Colonic mucosa (tissue), 4 donors: ENCODE results near the gene ALPI. TPM values are rescaled to one million over a fixed set of nuclear protein-coding genes. Genes with fewer than 3 reads are reported as not detected.

Experiments used
- DNase-seq: peaks from one replicate; pipeline ENCODE4 v3.0.0-alpha.2; 2020
- H3K27ac ChIP-seq: fragments of 200-600 bp; one replicate; pipeline ENCODE4 v1.8.0; 2021
- H3K27me3 ChIP-seq: fragments of 200-600 bp; one replicate; pipeline ENCODE4 v1.8.0; 2021
- H3K36me3 ChIP-seq: fragments of 200-600 bp; one replicate; pipeline ENCODE4 v1.8.0; 2021
- H3K4me1 ChIP-seq: fragments of 200-600 bp; one replicate; pipeline ENCODE4 v1.8.0; 2021; ENCODE audit warnings: mild to moderate bottlenecking
- H3K4me3 ChIP-seq: fragments of 200-600 bp; one replicate; pipeline ENCODE4 v1.8.0; 2021
- H3K9ac ChIP-seq, 2 donors: one replicate each; pipeline ENCODE4 v1.7.0; 2013; ENCODE audit warnings: control low read depth in 2 of 2, low read depth in 2 of 2, low read length in 2 of 2
- H3K9me3 ChIP-seq: fragments of 200-600 bp; one replicate; pipeline ENCODE4 v1.8.0; 2021
- CTCF ChIP-seq: fragments of 200-600 bp; IDR thresholded peaks from one replicate; pipeline ENCODE4 v1.8.0; 2022; ENCODE audit warnings: antibody characterized with exemption, mild to moderate bottlenecking
- intact Hi-C: fragments of 100-400 bp; cut with DNase I; formaldehyde crosslinking; loops from one replicate; pipeline ENCODE4 v1.14.1; 2022
- total RNA-seq, 2 donors: library from RNA; stranded (reverse); fragmentation: NEBNext Ultra II Directional in 1 of 2; extraction: Animal tissue kit (Norgen Biotek cat#: 25700) in 1 of 2; gene quantifications; one replicate each; pipeline ENCODE4 v1.2.1, GENCODE V29; 2021
- donor health status: healthy.
- donor health status: DM: no; HTN: no; CAD: no.
- donor health status: DM: no; HTN: no; CAD: no.

Gene ALPI
- total RNA-seq, 2 donors from 2014 or later, result 9.4 to 27.1 TPM

- Histone ChIP-seq H3K27me3 (peaks cover 42% of the 10 kb centered on the region), H3K36me3 (no peaks in the 10 kb centered on the region), H3K9ac (no peak overlapping the region), H3K4me1 (no peaks in the 10 kb centered on the region), H3K4me3 (no peak overlapping the region), H3K9me3 (no peaks in the 10 kb centered on the region), H3K27ac (no peak overlapping the region)
- TF ChIP-seq CTCF, result no peak
- no peak for DNase-seq
- intact Hi-C loops, result no loop called here
Measured at GRCh38 chr2:232485757-232486557, 30.0 kb downstream of the ALPI start.

- peaks cover 42% of the 10 kb centered on the region for H3K27me3 ChIP-seq
Measured at GRCh38 chr2:232486558-232487384, 30.8 kb downstream of the ALPI start.

GRCh38 chr2:232487385-232488096, 31.6 kb downstream of the ALPI start, which contains the start of gene ECEL1:
TSS of gene ECEL1 (minus strand) at chr2:232487834. CDS start at chr2:232486653, 1,181 bp downstream.
- intact Hi-C loops, result no loop called here
- Histone ChIP-seq H3K36me3 (no peaks in the 10 kb centered on the region), H3K4me3 (no peak within 1 kb of the TSS), H3K9me3 (no peaks in the 10 kb centered on the region), H3K4me1 (no peaks in the 10 kb centered on the region), H3K27me3 (peaks cover 42% of the 10 kb centered on the region), H3K9ac (no peak within 1 kb of the TSS), H3K27ac (no peak within 1 kb of the TSS)
- DNase-seq, result no peak
- TF ChIP-seq CTCF, result no peak

More at GRCh38 chr2:232486558-232487384, 30.8 kb downstream of the ALPI start:
- H3K9me3 ChIP-seq, result no peaks in the 10 kb centered on the region
- DNase-seq, result no peak
- no peak for TF ChIP-seq CTCF
- H3K4me3 ChIP-seq, result no peak overlapping the region
- H3K9ac ChIP-seq, result no peak overlapping the region
- no peak overlapping the region for H3K27ac ChIP-seq
- H3K4me1 ChIP-seq, result no peaks in the 10 kb centered on the region
- intact Hi-C loops, result no loop called here
- no peaks in the 10 kb centered on the region for H3K36me3 ChIP-seq

- Histone ChIP-seq H3K27ac (no peak overlapping the region), H3K4me3 (no peak overlapping the region), H3K4me1 (no peaks in the 10 kb centered on the region), H3K36me3 (no peaks in the 10 kb centered on the region), H3K9ac (no peak overlapping the region), H3K9me3 (no peaks in the 10 kb centered on the region), H3K27me3 (peaks cover 42% of the 10 kb centered on the region)
- intact Hi-C loops, result no loop called here
- DNase-seq, result no peak
- TF ChIP-seq CTCF, result no peak
Measured at GRCh38 chr2:232488097-232488711, 32.3 kb downstream of the ALPI start.
